A549 treated with ZK216348 at 1 μM for 4 hours (cell line): ENCODE measurements around the gene CEP20. TPM values are rescaled to one million over a fixed set of nuclear protein-coding genes. Genes with fewer than 3 reads are reported as not detected.

Source experiments
- total RNA-seq: library from RNA; stranded (reverse); fragments of 200-300 nt; extraction: Qiagen RNA extraction; gene quantifications from 5 replicates; pipeline ENCODE4 v1.2.3, GENCODE V29; 2022; ENCODE audit warnings: low read depth

Gene CEP20, protein sequence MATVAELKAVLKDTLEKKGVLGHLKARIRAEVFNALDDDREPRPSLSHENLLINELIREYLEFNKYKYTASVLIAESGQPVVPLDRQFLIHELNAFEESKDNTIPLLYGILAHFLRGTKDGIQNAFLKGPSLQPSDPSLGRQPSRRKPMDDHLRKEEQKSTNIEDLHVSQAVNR
- total RNA-seq: 29.3 to 66.2 TPM (median 35.4 TPM) in 5 replicates

GRCh38 chr16:15888072-15888976, at the start of gene CEP20:
Gene CEP20 (minus strand): TSS chr16:15888603. CDS start chr16:15888585, 18 bp downstream.

GRCh38 chr16:15856901-15857698, 31.3 kb downstream of the CEP20 start, which contains the start of gene MYH11:
Gene MYH11 (minus strand): TSS chr16:15857028. CDS start chr16:15838252, 18,776 bp downstream.

Other genes starting within 250 kb of the CEP20 start
- gene MARF1, start 245.4 kb downstream of the CEP20 start, total RNA-seq: 9.0 to 12.2 TPM (median 11.4 TPM) in 5 replicates
- 33.9 to 43.3 TPM (median 41.6 TPM) in 5 replicates for gene NDE1, start 238.4 kb downstream of the CEP20 start, total RNA-seq
- gene MYH11, start 31.6 kb downstream of the CEP20 start, total RNA-seq: 0.02 to 0.12 TPM (median 0.07 TPM) in 4 of 5 replicates, not detected in the other
- gene ABCC1, start 61.0 kb upstream of the CEP20 start, total RNA-seq: 68.9 to 110 TPM (median 93.0 TPM) in 5 replicates